ENCODE data around the gene BMP15. TPM values are rescaled to one million over a fixed set of nuclear protein-coding genes. Genes with fewer than 3 reads are reported as not detected.

Gene BMP15
- total RNA-seq, 4 donors from 2014 or later, result not detected

- Histone ChIP-seq H3K27ac (no peak overlapping the region), H3K4me1 (no peaks in the 10 kb centered on the region), H3K4me3 (no peak overlapping the region), H3K9me3 (no peaks in the 10 kb centered on the region), H3K27me3 (no peaks in the 10 kb centered on the region), H3K36me3 (no peaks in the 10 kb centered on the region)
- no peak for DNase-seq
- intact Hi-C loops (cut with DNase I; ENCODE audit: low total_unique reads), result no loop called here
- WGBS, 2 donors (ENCODE audit: low coverage in 1 of 2), result 81% methylated on average over 2 of the region's 2 CpGs; no CpG with 5 or more reads in 1 of the 2 donors
- in situ Hi-C loops (cut with MboI; ENCODE audit: low pct_ligation_motif_present in 1 of 4, low pct_unique_long_range_greater_than_20kb in 1 of 4, low sequenced_read_pairs in 3 of 4), result loop anchor here in 1 of 4 donors (25.0 kb wide), 1 partner anchor 98 kb away; no protein-coding TSS in a partner anchor
- TF ChIP-seq POLR2AphosphoS5 (IDR thresholded peaks at IDR 0.05), result no peak
- TF ChIP-seq POLR2A (IDR thresholded peaks at IDR 0.05), result no peak
- no peak for TF ChIP-seq CTCF (IDR thresholded peaks at IDR 0.05)
- TF ChIP-seq EP300 (IDR thresholded peaks at IDR 0.05; ENCODE audit: low read depth), result no peak
These were observed 21.7 kb upstream of the BMP15 start for GRCh38 chrX:50888884-50889283.

- TF ChIP-seq POLR2A (IDR thresholded peaks at IDR 0.05), result no peak
- TF ChIP-seq CTCF (IDR thresholded peaks at IDR 0.05), result no peak
- TF ChIP-seq EP300 (IDR thresholded peaks at IDR 0.05; ENCODE audit: low read depth), result no peak
- TF ChIP-seq POLR2AphosphoS5 (IDR thresholded peaks at IDR 0.05), result no peak
- H3K27me3 ChIP-seq, result no peaks in the 10 kb centered on the region
- no peaks in the 10 kb centered on the region for H3K9me3 ChIP-seq
- no peaks in the 10 kb centered on the region for H3K36me3 ChIP-seq
- intact Hi-C loops (cut with DNase I; ENCODE audit: low total_unique reads) (no loop called here), in situ Hi-C loops (cut with MboI; ENCODE audit: low pct_ligation_motif_present in 1 of 4, low pct_unique_long_range_greater_than_20kb in 1 of 4, low sequenced_read_pairs in 3 of 4) (loop anchor here in 1 of 4 donors (25.0 kb wide), 1 partner anchor 98 kb away; no protein-coding TSS in a partner anchor)
- H3K27ac ChIP-seq, result no peak overlapping the region
- no peak overlapping the region for H3K4me3 ChIP-seq
- no peaks in the 10 kb centered on the region for H3K4me1 ChIP-seq
- WGBS, 2 donors (ENCODE audit: low coverage in 1 of 2), result 60% methylated on average over 4 of the region's 4 CpGs; no CpG with 5 or more reads in 1 of the 2 donors
- no peak for DNase-seq
These were observed 21.0 kb upstream of the BMP15 start for GRCh38 chrX:50889582-50889981.

- Histone ChIP-seq H3K27ac (no peak overlapping the region), H3K27me3 (no peaks in the 10 kb centered on the region), H3K4me3 (no peak overlapping the region), H3K9me3 (no peaks in the 10 kb centered on the region), H3K4me1 (no peaks in the 10 kb centered on the region), H3K36me3 (no peaks in the 10 kb centered on the region)
- no peak for DNase-seq
- WGBS, 2 donors (ENCODE audit: low coverage in 1 of 2), result 78% methylated on average over 3 of the region's 3 CpGs; no CpG with 5 or more reads in 1 of the 2 donors
- no peak for TF ChIP-seq POLR2A (IDR thresholded peaks at IDR 0.05)
- TF ChIP-seq CTCF (IDR thresholded peaks at IDR 0.05), result no peak
- TF ChIP-seq EP300 (IDR thresholded peaks at IDR 0.05; ENCODE audit: low read depth), result no peak
- no peak for TF ChIP-seq POLR2AphosphoS5 (IDR thresholded peaks at IDR 0.05)
- intact Hi-C loops (cut with DNase I; ENCODE audit: low total_unique reads), result no loop called here
- in situ Hi-C loops (cut with MboI; ENCODE audit: low pct_ligation_motif_present in 1 of 4, low pct_unique_long_range_greater_than_20kb in 1 of 4, low sequenced_read_pairs in 3 of 4), result loop anchor here in 1 of 4 donors (10.0 to 25.0 kb wide), 2 partner anchors 94 to 148 kb away; no protein-coding TSS in a partner anchor
These were observed 17.5 kb upstream of the BMP15 start for GRCh38 chrX:50893047-50893446.

GRCh38 chrX:50893466-50893865 is 17.1 kb upstream of the BMP15 start:
- in situ Hi-C loops (cut with MboI; ENCODE audit: low pct_ligation_motif_present in 1 of 4, low pct_unique_long_range_greater_than_20kb in 1 of 4, low sequenced_read_pairs in 3 of 4) (loop anchor here in 1 of 4 donors (10.0 to 25.0 kb wide), 2 partner anchors 94 to 149 kb away; no protein-coding TSS in a partner anchor), intact Hi-C loops (cut with DNase I; ENCODE audit: low total_unique reads) (no loop called here)
- H3K4me1 ChIP-seq, result no peaks in the 10 kb centered on the region
- H3K4me3 ChIP-seq, result no peak overlapping the region
- no peak for TF ChIP-seq CTCF (IDR thresholded peaks at IDR 0.05)
- TF ChIP-seq POLR2A (IDR thresholded peaks at IDR 0.05), result no peak
- no peak for TF ChIP-seq EP300 (IDR thresholded peaks at IDR 0.05; ENCODE audit: low read depth)
- no peak overlapping the region for H3K27ac ChIP-seq
- no peak for DNase-seq
- no peaks in the 10 kb centered on the region for H3K36me3 ChIP-seq
- 0% methylated on average over 1 of the region's 1 CpG for WGBS, 2 donors (ENCODE audit: low coverage in 1 of 2)
- no peaks in the 10 kb centered on the region for H3K27me3 ChIP-seq
- H3K9me3 ChIP-seq, result no peaks in the 10 kb centered on the region
